GM04504 (cell line): Measurements from ENCODE around the gene MRPL19.

Source experiments
- DNase-seq: peaks from one replicate; pipeline ENCODE4 v3.0.0-alpha.2; 2012; ENCODE audit warnings: low read depth

The MRPL19 gene

GRCh38 chr2:75646583-75647425, at the start of gene MRPL19:
Gene MRPL19 (plus strand): TSS chr2:75646783. CDS start chr2:75646808, 25 bp downstream.
- peak; percentile 80 for DNase-seq

GRCh38 chr2:75596784-75597183, 49.8 kb upstream of the MRPL19 start:
- DNase-seq: no peak

GRCh38 chr2:75597949-75598348, 48.6 kb upstream of the MRPL19 start:
- no peak for DNase-seq

- no peak for DNase-seq
Observed at GRCh38 chr2:75598589-75599155, 47.9 kb upstream of the MRPL19 start.

- DNase-seq: no peak
Observed at GRCh38 chr2:75600461-75601011, 46.0 kb upstream of the MRPL19 start.

- DNase-seq: peak; percentile 80
Observed at GRCh38 chr2:75602724-75603342, 43.8 kb upstream of the MRPL19 start.

GRCh38 chr2:75603477-75603876, 43.1 kb upstream of the MRPL19 start:
- DNase-seq: no peak

GRCh38 chr2:75604484-75604883, 42.1 kb upstream of the MRPL19 start:
- DNase-seq: no peak

- peak; percentile 98 for DNase-seq
Observed at GRCh38 chr2:75605770-75606529, 40.6 kb upstream of the MRPL19 start.

- DNase-seq: peak; percentile 77
Observed at GRCh38 chr2:75606761-75607399, 39.7 kb upstream of the MRPL19 start.

- DNase-seq: no peak
Observed at GRCh38 chr2:75607400-75607798, 39.2 kb upstream of the MRPL19 start.

- no peak for DNase-seq
Observed at GRCh38 chr2:75607988-75608683, 38.4 kb upstream of the MRPL19 start.

GRCh38 chr2:75608684-75609333, 37.8 kb upstream of the MRPL19 start:
- no peak for DNase-seq

GRCh38 chr2:75609334-75609689, 37.3 kb upstream of the MRPL19 start:
- DNase-seq: no peak

- no peak for DNase-seq
Observed at GRCh38 chr2:75609937-75610508, 36.6 kb upstream of the MRPL19 start.

GRCh38 chr2:75610671-75611070, 35.9 kb upstream of the MRPL19 start:
- DNase-seq: no peak

GRCh38 chr2:75612108-75612861, 34.3 kb upstream of the MRPL19 start:
- DNase-seq: no peak

GRCh38 chr2:75612862-75613243, 33.7 kb upstream of the MRPL19 start:
- no peak for DNase-seq

- DNase-seq: no peak
Observed at GRCh38 chr2:75614162-75614651, 32.4 kb upstream of the MRPL19 start.
